HG03060 (cell line): ENCODE data around the gene ANK2.

Experiments used
- ATAC-seq: cut with Tn5 transposase; IDR thresholded peaks from one replicate; pipeline ENCODE4 v1.9.1; 2021; ENCODE audit warnings: low read depth, moderate number of reproducible peaks; ENCODE audit not compliant: unreplicated experiment

The ANK2 gene

GRCh38 chr4:113049421-113050370 lies at the start of gene ANK2:
Gene ANK2 (plus strand): TSS chr4:113049653. CDS start chr4:113049729, 76 bp downstream.
- ATAC-seq = no peak

DNA sequence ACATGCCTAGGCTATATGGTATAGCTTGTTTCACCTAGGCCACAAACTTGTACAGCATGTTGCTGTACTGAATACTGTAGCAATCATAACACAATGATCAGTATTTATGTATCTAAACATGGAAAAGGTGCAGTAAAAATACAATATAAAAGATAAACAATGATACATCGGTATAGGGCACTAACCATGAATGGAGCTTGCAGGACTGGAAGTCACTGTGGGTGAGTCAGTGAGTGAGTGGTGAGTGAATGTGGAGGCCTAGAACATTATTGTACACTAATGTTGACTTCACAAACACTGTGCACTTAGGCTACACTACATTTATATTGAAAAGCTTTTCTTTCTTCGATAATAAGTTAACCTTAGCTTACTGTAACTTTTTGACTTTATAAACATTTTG lies 45.6 kb upstream of the ANK2 start:
- no peak for ATAC-seq

DNA sequence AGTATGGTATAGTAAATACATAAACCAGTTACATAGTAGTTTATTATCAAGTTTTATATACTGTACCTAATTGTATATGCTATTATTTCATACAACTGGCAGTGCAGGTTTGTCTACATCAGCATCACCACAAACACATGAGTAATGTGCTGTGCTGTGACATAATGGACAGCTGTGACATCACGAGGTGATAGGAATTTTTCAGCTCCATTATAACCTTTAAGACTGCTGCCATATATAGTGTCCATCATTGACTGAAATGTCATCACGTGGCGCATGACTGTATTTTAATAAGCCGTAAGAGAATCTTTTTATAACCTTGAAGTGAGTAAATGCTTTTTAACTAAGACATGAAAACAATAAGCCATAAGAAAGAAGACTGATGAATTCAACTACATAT lies 44.8 kb upstream of the ANK2 start:
- ATAC-seq = no peak

GRCh38 chr4:113006632-113007031 lies 42.8 kb upstream of the ANK2 start:
- no peak for ATAC-seq

DNA sequence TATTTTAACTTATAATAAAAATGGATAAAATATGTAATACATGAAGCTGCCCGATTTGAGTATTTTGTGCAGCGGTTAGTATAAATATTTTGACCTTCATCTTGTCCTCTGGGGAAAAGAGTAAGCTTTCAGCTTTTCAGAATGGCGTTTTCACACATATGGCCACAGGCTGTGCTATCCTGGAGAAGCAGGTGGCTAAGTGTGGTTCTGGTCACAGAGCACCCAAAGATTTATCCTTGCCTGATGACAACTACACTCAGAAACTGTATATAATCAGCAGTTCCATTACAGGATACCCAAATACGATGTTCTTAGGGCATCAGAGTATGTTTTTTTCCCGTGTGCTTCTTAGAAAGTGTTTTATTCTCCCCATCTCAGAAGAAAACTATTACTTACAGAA lies 42.3 kb upstream of the ANK2 start:
- no peak for ATAC-seq

DNA sequence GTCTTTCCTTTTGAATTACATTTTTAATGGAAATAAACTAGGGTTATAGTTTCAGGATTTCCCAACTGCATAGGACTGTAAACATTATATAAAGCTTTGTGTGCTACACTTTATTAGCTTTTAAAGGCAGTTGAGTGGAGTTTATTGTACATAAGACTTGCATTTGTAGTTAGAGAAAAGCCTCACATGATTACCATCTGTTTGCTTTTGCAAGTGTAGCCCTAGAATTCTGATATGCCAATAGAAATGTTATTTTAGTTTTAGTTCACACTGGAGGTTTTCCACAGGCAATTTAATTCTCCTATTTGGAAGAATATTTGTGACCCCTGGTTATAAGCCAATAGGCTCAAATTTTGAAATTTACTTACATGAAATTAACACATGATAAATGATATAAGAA lies 41.3 kb upstream of the ANK2 start:
- no peak for ATAC-seq

DNA sequence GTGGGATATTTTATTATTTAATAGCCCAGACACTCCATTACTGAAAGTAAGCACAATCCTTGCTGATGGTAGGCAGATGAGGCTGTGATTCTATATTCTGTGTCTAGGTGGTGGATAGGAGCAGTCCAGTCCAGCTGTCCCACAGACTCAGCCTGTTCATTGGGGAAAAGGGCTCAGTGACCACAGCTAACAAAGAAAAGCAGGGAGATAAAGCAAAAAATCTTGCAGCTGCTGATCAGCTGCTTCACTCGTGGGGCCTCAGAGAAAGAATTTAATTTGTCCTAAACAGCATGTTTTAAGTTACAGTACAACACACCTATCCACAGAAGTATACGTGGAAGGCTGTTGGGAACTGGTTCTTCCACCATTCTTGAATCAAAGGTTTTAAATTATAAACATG lies 40.7 kb upstream of the ANK2 start:
- no peak for ATAC-seq

GRCh38 chr4:113009461-113009860 lies 40.0 kb upstream of the ANK2 start:
- no peak for ATAC-seq

- no peak for ATAC-seq
These were observed 37.2 kb upstream of the ANK2 start for GRCh38 chr4:113012122-113012725.

- ATAC-seq = no peak
These were observed 36.7 kb upstream of the ANK2 start for GRCh38 chr4:113012786-113013185.

GRCh38 chr4:113013751-113014150 lies 35.7 kb upstream of the ANK2 start:
- ATAC-seq = no peak

DNA sequence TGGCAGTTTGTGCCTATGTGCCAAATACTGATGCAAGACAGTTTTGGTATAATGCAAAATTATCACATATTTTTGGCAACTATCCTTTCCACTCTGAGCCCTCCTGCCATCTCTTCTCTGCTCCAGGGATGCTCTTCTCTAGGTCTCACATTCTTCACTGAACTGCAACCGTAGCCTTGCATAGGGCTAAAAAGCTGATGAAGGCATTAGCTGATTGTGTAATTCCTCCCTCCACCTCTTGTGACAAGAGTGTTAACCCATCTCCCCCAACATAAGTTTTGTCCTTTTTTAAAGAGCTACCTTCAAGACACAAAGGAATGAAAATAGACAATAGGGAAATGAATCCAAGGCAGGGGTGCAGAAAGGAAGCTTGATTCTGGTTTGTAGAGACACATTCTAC lies 33.1 kb upstream of the ANK2 start:
- no peak for ATAC-seq

DNA sequence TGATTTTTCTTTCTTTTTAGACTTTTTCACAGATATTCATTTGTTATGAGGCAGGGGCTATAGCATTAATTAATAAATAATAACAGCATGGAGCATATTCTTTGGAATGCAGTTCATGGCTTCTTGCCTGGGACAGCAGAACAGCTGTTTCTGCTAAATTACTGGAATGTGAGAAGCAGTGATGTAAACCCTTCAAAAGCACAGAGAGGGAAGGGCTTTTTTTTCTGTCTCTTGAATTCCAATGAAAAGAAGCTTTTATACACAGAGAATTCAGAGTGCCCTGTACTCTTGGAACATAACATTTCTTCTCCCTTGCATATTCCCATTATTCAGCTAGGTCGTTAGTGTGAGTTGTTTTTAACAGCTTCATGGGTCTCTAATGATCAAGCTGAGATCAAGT lies 28.5 kb upstream of the ANK2 start:
- ATAC-seq = no peak

GRCh38 chr4:113024388-113024787 lies 25.1 kb upstream of the ANK2 start:
- ATAC-seq = no peak

DNA sequence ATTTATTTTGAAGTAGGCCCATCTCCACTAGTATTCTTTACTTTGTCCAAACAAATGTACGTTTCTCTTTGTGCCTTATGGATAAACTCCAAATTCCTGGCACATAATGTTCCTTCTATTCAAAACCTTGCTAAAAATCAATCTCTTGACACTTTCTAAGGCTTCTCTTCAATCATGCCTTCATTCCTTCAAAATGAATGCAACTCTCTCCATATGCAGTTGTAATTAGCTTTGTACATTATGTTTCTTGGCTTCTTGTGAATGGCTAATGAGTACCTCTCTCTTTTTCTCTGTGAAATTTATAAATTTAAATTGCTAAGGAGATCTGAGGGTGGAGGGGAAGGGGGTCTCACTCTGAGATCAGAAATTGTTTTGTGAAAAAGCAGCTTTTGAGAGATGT lies 24.0 kb upstream of the ANK2 start:
- no peak for ATAC-seq

DNA sequence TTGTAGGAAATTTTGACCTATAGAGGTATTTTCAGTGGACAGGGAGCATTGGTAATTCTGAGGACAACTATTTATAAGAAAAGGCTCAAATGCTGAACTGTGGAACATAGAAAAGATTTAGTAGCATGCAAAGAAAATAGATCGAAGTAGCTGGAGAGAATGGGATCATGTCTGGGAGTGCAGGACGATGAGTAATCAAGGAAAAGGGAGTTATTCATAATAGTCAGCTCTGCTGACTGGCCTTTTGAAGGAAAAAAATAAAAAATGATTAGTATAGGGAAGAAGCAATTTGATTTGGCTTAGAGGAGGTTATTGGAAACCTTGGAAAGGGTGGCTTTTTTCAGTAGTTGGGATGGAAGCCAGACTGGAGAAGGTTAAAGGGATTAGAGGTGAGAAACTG lies 22.9 kb upstream of the ANK2 start:
- ATAC-seq = no peak

DNA sequence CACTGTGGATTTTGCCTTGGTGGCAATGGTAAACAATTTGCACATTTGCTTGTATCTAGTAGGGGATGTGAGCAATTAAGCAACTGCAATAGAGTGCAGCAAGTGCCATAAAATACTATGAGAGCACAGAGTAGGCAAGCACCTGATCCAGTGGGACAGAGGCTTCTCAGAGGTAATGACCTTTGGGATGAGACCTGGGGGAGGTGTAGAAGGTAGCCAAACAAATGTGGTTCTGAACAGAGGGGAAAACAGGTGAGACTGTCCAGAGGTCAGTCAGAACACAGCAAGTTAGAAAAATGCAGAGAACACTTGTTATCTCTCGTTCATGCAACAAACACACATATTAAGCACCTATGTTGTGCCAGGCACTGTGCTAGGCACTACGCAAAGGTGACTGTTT lies 21.4 kb upstream of the ANK2 start:
- ATAC-seq = no peak

DNA sequence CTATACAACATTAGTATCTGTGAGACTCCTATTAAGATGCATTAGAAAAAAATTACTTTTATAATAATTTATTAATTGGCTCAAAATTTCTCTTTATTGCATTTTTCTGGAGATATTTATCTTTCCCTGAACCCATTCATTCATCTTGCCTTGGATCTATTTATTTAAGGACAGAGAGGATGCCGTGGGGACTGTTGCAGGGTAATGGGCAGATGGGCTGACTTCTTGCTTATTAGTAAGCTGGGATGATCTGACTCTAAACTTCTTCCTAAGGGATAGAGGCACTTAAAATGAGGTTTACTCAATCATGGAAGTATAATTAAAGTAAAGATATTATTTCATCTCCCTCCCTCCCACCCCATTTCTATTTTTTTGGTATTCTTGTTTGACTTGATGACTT lies 18.2 kb upstream of the ANK2 start:
- ATAC-seq = no peak

DNA sequence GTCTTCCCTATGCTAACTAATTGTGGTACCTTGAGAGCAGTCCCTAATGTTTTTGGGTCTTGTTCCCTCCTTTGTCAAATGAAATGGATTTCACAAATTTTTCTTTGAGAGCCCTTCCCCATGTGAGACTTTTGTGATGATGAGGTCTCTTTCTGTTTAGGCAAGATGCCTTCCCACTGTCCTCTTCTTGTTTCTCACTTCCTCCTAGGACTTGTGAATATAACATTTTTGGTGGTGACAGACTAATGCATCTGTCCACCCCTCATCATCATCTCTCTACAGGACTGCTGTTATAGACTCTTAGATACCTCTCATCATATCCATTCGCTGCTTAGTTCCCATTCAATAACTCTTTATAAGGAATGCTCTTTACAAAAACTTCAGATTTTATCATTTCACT lies 8.7 kb upstream of the ANK2 start:
- no peak for ATAC-seq

DNA sequence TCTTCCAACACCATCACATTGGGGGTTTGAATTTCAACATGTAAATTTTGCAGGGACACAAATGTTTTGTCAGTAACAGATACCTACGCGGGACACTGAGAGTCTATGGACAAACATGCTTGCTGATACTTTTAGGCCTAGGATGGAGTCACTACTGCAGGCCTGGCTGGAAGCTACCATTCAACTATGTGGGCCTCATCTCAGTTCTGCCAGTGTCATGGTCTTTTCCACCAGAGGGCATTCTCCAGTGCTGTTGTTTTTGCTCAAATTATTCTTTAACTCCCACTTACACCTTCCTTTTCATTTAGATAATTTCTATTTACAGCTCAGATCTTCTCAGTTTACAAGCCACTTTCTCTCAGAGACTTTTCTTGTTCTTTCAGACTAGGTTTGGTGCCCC lies 7.0 kb upstream of the ANK2 start:
- ATAC-seq = no peak

- no peak for ATAC-seq
These were observed 5.9 kb upstream of the ANK2 start for GRCh38 chr4:113043591-113043990.

GRCh38 chr4:113050371-113050755 lies 910 bp downstream of the ANK2 start:
- ATAC-seq = no peak
